Limb (tissue), 2 donors: ENCODE measurements around the gene VAV2.
A peak's percentile ranks its signal among the peaks of the same experiment; 100 is the strongest.

Experiments used
- DNase-seq, 2 donors: peaks; one replicate each; pipeline ENCODE4 v3.0.0-alpha.2; 2016; ENCODE audit errors: extremely low spot score in 2 of 2

VAV2 gene

GRCh38 chr9:134027561-134027960 is 35.4 kb upstream of the VAV2 start:
- peak in 1 of 2 donors; percentile 22 for DNase-seq

DNA sequence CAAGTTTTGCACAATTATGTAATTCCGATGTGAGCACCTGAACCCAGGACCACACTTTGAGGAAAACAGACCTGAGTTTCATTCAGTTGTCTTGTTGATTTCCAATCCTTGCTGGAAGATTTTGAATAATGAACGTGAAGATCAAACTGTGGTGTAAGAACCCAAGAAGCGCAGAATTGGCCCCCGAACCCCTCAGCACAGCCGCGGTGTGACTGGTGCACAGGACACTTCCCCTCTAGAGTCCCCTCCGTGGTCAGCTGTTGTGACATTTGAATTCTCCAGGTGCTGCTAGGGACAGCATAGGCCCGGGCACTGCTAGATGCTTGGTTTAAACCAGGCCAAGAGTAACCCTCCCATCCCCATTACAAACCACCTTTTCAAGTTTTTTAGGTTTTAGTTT is 34.9 kb upstream of the VAV2 start:
- DNase-seq: no peak

DNA sequence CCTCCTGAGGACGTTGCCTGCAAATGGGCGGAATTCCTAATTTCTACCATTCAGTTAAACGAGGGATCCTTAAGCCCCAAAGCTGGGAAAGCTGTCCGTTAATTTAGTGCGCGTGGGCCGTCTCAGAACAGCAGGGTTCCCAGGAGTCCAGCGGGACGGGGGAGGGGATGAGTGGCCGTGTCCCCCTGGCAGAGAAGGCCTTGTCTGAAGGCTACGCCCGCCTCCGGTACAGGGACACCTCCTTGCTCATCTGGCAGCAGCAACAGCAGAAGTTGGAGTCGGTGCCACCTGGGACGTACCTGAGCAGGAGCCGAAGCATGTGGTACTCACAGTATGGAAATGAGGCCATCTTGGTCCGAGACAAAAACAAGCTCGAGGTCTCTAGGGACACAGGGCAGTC is 34.5 kb upstream of the VAV2 start:
- peak in 1 of 2 donors; percentile 43 for DNase-seq

GRCh38 chr9:134025606-134026541 is 33.8 kb upstream of the VAV2 start:
- peak in 1 of 2 donors; percentile 75 for DNase-seq

GRCh38 chr9:134024828-134025605 is 32.9 kb upstream of the VAV2 start, which contains the start of gene BRD3OS:
Gene BRD3OS, plus strand, starts transcription at chr9:134025481. Its CDS starts 1,267 bp downstream, at chr9:134026748.
- DNase-seq: peak; percentile 99 to 100

DNA sequence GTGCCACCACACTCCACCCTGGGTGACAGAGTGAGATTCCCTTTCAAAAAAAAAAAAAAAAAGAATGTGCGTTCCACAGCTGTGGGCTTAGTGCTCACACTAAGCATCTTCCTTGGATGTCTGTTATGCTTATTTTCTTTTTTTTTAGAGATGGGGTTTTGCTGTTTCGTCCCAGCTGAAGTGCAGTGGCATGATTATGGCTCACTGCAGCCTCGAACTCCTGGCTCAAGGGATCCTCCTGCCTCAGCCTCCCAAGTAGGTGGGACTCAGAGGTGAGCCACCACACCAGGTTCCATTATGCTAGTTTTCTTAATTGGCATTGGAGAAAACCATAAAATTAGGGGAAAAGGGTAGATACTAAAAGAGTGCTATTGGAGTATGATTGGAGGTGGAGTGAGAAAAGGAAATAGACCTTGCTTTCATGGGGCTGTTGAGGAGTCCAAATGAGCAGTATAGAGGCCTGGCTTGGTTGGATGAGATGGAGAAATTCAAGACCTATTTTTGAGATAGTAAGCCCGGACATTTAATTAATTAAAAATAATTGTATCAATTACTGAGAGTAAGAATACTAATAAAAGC is 32.2 kb upstream of the VAV2 start:
- DNase-seq: peak in 1 of 2 donors; percentile 22

- no peak for DNase-seq
These were observed 22.8 kb upstream of the VAV2 start for GRCh38 chr9:134014946-134015345.

- no peak for DNase-seq
These were observed 19.3 kb upstream of the VAV2 start for GRCh38 chr9:134011401-134011800.

GRCh38 chr9:134010310-134011173 is 18.4 kb upstream of the VAV2 start:
- peak in 1 of 2 donors; percentile 24 for DNase-seq

- no peak for DNase-seq
These were observed 15.4 kb upstream of the VAV2 start for GRCh38 chr9:134007571-134007970.

GRCh38 chr9:134007150-134007549 is 15.0 kb upstream of the VAV2 start:
- DNase-seq: no peak

DNA sequence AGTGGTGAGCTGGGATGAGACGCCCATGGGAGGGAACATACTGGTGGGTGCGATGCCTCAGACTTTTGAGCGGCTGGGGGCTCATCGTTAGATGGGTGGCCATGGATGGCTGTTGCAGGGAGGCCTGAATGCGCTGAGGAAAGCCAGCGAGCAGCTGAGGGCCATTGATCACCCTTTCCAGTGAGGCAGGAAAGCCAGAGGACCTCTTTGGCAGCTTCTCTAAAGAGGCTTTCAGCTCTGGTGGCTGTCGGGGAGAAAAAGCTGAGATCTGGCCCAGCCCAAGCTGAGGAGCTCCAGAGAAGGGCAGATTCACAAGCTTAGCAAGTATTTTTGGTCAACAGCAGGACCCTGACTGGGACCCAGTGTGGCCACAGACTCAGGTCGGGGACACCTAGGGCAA is 13.3 kb upstream of the VAV2 start:
- no peak for DNase-seq

GRCh38 chr9:134004881-134005280 is 12.8 kb upstream of the VAV2 start:
- DNase-seq: no peak

- no peak for DNase-seq
These were observed 12.2 kb upstream of the VAV2 start for GRCh38 chr9:134004131-134004873.

- no peak for DNase-seq
These were observed 11.1 kb upstream of the VAV2 start for GRCh38 chr9:134003237-134003636.

DNA sequence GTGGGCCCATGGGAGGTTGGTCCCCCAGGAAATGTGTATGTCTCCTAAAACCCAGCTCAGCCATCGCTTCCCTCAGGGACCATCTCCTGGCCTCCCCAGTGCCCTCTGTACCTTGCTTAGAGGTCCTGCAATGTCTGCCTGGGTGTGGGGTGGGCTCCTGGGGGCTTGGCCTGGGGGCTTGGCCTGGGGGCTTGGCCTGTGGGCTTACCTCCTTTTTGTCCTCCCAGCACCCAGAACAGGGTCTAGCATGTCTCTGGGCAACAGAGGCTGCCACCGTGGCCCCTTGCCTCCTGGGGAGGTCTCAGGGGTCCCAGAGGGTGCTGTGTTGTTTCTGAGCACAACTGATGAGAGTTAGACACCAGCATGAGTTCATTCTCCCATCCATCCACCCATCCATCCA is 10.7 kb upstream of the VAV2 start:
- DNase-seq: no peak

DNA sequence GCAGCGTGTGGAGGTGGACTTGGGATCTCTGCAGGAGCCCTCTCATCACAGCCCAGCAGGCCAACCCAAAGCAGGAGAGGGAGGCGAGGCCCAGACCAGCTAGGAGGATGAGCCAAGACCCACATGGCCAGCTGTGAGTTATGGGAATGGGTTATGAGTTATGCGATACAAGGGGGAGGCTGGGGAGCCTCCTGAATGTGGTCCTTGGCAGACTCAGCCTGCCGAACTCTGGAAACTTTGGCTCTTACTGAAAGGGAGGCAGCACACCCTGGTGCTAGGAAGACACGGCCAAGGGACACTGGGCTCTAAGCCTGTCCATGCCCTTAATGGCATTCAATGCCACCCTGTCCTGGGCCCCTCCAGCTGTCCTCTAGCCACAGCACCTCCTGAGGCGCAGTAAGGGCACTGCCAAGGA is 7.7 kb upstream of the VAV2 start:
- peak in 1 of 2 donors; percentile 27 for DNase-seq

- DNase-seq: no peak
These were observed 6.9 kb upstream of the VAV2 start for GRCh38 chr9:133998915-133999595.

GRCh38 chr9:133997584-133997983 is 5.5 kb upstream of the VAV2 start:
- DNase-seq: no peak
